Thyroid gland (tissue), 4 donors: ENCODE results near the gene HIC1. TPM values are rescaled to one million over a fixed set of nuclear protein-coding genes. Genes with fewer than 3 reads are reported as not detected.

Experiments used
- DNase-seq, 2 donors: peaks; one replicate each; pipeline ENCODE4 v3.0.0-alpha.2; 2019
- H3K27ac ChIP-seq, 3 donors: fragments of 200-600 bp; sonication (generic); 1 replicate in 2 of 3; 2 replicates in 1 of 3; pipeline ENCODE4 v1.5.1; 2016 to 2019; ENCODE audit warnings: mild to moderate bottlenecking in 1 of 3, moderate library complexity in 1 of 3
- H3K27me3 ChIP-seq: fragments of 200-600 bp; sonication (generic); one replicate; pipeline ENCODE4 v1.5.1; 2019
- H3K36me3 ChIP-seq, 2 donors: fragments of 200-600 bp; sonication (generic); one replicate each; pipeline ENCODE4 v1.5.1; 2016 to 2019
- H3K4me1 ChIP-seq, 2 donors: fragments of 200-600 bp; sonication (generic); one replicate each; pipeline ENCODE4 v1.5.1; 2017 to 2019
- H3K4me3 ChIP-seq, 3 donors: fragments of 200-600 bp; sonication (generic); replicated peaks in 1 of 3; 1 replicate in 2 of 3; 2 replicates in 1 of 3; pipeline ENCODE4 v1.5.1; 2016; ENCODE audit warnings: mild to moderate bottlenecking in 1 of 3
- H3K9me3 ChIP-seq: fragments of 200-600 bp; sonication (generic); one replicate; pipeline ENCODE4 v1.5.1; 2017
- POLR2A ChIP-seq, 2 donors: fragments of 450-650 bp; IDR thresholded peaks; one replicate each; pipeline ENCODE4 v1.6.1; 2017; ENCODE audit warnings: antibody characterized with exemption in 2 of 2, mild to moderate bottlenecking in 2 of 2, moderate library complexity in 1 of 2
- WGBS, 2 donors: methylation state at CpG; one replicate each; pipeline ENCODE4 v1.1.5; 2017; 5-methylcytosine and 5-hydroxymethylcytosine counted together
- intact Hi-C: fragments of 100-400 bp; cut with DNase I; formaldehyde crosslinking; loops from one replicate; pipeline ENCODE4 v1.15.1; 2023
- total RNA-seq, 4 donors: library from RNA; depleted of rRNA; stranded (reverse); fragments of >200 nt; gene quantifications; one replicate each; pipeline ENCODE4 v1.2.3, GENCODE V29; 2016
- TF ChIP-seq, protein P1 (sequence below), 6 experiments: fragments of 200-600 bp in 3 of 6; fragments of 450-650 bp in 3 of 6; sonication (generic) in 3 of 6; IDR thresholded peaks; one replicate each; pipeline ENCODE4 v1.5.1; 2016 to 2019; ENCODE audit warnings: antibody characterized with exemption in 6 of 6, mild to moderate bottlenecking in 2 of 6, inconsistent platforms in 1 of 6, moderate library complexity in 1 of 6

The HIC1 gene
- total RNA-seq, 4 donors from 2014 or later = 13.3 to 23.2 (median 18.3) TPM

DNA sequence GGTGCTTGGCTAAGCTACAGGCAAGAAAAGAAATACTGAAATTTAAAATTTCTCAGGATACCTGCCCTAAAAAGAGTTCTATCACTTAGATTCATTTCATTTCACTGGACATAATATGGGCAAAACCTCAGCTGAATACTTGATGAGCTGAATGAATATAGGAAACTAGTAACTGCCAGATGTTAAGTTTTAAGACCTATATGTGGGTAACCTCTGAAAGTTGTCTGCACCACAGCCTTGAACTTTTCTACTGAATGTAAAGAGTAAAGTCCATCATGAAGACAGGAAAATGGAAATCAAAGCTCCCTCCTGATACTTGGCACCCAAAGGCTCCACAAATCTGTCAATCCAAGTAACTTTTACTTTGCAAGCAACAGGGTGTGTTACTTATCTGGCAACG, 50.8 kb downstream of the HIC1 start:
- WGBS, 2 donors = 76 to 84% methylated on average over 1 of the region's 1 CpG
- H3K36me3 ChIP-seq = no peaks in the 10 kb centered on the region
- H3K9me3 ChIP-seq = no peaks in the 10 kb centered on the region
- no peak overlapping the region for H3K4me3 ChIP-seq
- no peak for TF ChIP-seq POLR2A (IDR thresholded peaks at IDR 0.05)
- TF ChIP-seq, protein P1, sequence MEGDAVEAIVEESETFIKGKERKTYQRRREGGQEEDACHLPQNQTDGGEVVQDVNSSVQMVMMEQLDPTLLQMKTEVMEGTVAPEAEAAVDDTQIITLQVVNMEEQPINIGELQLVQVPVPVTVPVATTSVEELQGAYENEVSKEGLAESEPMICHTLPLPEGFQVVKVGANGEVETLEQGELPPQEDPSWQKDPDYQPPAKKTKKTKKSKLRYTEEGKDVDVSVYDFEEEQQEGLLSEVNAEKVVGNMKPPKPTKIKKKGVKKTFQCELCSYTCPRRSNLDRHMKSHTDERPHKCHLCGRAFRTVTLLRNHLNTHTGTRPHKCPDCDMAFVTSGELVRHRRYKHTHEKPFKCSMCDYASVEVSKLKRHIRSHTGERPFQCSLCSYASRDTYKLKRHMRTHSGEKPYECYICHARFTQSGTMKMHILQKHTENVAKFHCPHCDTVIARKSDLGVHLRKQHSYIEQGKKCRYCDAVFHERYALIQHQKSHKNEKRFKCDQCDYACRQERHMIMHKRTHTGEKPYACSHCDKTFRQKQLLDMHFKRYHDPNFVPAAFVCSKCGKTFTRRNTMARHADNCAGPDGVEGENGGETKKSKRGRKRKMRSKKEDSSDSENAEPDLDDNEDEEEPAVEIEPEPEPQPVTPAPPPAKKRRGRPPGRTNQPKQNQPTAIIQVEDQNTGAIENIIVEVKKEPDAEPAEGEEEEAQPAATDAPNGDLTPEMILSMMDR (IDR thresholded peaks at IDR 0.05) = no peak
- H3K27me3 ChIP-seq = no peaks in the 10 kb centered on the region
- H3K27ac ChIP-seq = peak overlapping the region; percentile 59 to 84 (median 75)
- H3K4me1 ChIP-seq = peaks cover 59 to 75% of the 10 kb centered on the region in 2 donors
- intact Hi-C loops = no loop called here
- no peak for DNase-seq

DNA sequence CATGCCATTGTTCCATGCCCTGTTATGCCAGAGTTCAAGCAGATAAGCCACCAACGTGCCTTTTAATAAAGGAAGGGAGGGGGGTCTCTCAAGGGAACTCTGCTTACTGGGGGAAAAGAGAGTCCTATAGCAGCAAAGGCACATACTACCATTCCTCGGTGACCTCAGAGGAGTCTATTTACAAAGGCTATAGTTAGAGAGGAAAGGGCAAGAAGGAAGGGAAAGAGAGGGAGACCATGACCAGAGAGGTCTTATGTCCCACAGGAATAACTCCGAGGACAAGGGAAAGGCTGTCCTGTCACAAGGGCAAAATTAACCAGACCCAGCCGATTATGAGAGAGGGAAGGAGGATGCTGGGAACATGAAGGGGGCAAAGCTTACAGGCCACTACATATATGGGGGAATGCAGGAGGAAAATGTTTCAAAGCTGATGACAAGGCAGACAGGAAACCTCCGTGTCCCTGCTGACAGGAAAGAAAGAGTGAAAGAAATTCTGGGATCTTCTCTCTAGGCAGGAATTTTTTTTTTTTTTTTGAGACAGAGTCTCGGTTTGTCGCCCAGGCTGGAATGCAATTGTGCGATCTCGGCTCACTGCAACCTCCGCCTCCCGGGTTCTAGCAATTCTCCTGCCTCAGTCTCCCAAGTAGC, 51.5 kb downstream of the HIC1 start:
- peak overlapping the region; percentile 59 to 84 (median 75) for H3K27ac ChIP-seq
- H3K27me3 ChIP-seq = no peaks in the 10 kb centered on the region
- no peaks in the 10 kb centered on the region for H3K36me3 ChIP-seq
- peak in 1 of 2 donors; percentile 27 for DNase-seq
- WGBS, 2 donors = 48% methylated on average over 11 of the region's 11 CpGs
- peaks cover 58 to 74% of the 10 kb centered on the region in 2 donors for H3K4me1 ChIP-seq
- no peak overlapping the region for H3K4me3 ChIP-seq
- TF ChIP-seq POLR2A (IDR thresholded peaks at IDR 0.05) = no peak
- TF ChIP-seq, protein P1 (IDR thresholded peaks at IDR 0.05) = no peak
- intact Hi-C loops = no loop called here
- no peaks in the 10 kb centered on the region for H3K9me3 ChIP-seq

DNA sequence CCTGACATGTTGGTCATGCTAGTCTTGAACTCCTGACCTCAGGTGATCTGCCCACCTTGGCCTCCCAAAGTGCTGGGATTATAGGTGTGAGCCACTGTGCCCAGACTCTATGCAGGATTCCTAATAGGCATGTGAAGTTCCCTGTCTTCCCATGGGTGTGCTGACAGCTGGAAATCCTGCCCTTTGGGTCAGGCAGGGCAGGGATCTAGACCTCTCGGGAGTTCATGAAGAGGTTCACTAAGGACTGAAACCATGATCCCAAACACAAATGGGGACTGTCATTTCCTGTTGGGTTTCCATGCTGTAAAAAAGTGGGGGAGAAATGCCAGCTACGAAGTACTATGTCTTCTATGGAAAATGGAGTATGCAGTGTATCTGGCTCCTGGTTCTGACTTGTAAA, 52.1 kb downstream of the HIC1 start:
- Histone ChIP-seq H3K27me3 (no peaks in the 10 kb centered on the region), H3K27ac (peak overlapping the region; percentile 40 to 84 (median 75)), H3K4me1 (peaks cover 58 to 73% of the 10 kb centered on the region in 2 donors), H3K4me3 (no peak overlapping the region), H3K36me3 (no peaks in the 10 kb centered on the region), H3K9me3 (no peaks in the 10 kb centered on the region)
- no peak for TF ChIP-seq POLR2A (IDR thresholded peaks at IDR 0.05)
- TF ChIP-seq, protein P1 (IDR thresholded peaks at IDR 0.05) = no peak
- WGBS, 2 donors = 85 to 87% methylated on average over 2 of the region's 2 CpGs
- intact Hi-C loops = no loop called here
- DNase-seq = no peak

DNA sequence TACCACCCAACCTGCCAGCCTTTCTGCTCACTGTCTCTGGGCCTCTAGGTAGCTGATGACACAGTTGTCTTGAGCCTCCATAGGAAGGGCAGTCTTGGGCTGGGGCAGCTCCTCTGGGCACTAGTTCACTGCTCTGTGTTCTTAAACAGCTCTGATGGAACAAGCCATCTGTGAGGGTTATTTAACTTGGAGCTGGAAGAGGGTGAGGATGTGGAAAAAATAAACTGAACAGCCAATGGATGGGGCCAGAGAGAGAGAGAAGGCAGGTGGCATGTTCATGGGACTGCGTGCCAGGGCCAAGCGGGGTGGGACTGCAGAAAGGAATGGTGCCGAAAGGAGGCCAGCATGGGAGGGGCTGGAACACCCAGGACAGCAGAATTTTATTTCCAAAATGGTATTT, 52.6 kb downstream of the HIC1 start:
- peak in 1 of 2 donors; percentile 54 for TF ChIP-seq POLR2A (IDR thresholded peaks at IDR 0.05)
- TF ChIP-seq, protein P1 (IDR thresholded peaks at IDR 0.05) = no peak
- peak; percentile 78 to 83 for DNase-seq
- intact Hi-C loops = no loop called here
- no peaks in the 10 kb centered on the region for H3K36me3 ChIP-seq
- peaks cover 58 to 69% of the 10 kb centered on the region in 2 donors for H3K4me1 ChIP-seq
- WGBS, 2 donors = 22 to 26% methylated on average over 3 of the region's 3 CpGs
- no peaks in the 10 kb centered on the region for H3K27me3 ChIP-seq
- H3K27ac ChIP-seq = peak overlapping the region; percentile 63 to 84 (median 75)
- H3K4me3 ChIP-seq = no peak overlapping the region
- no peaks in the 10 kb centered on the region for H3K9me3 ChIP-seq

DNA sequence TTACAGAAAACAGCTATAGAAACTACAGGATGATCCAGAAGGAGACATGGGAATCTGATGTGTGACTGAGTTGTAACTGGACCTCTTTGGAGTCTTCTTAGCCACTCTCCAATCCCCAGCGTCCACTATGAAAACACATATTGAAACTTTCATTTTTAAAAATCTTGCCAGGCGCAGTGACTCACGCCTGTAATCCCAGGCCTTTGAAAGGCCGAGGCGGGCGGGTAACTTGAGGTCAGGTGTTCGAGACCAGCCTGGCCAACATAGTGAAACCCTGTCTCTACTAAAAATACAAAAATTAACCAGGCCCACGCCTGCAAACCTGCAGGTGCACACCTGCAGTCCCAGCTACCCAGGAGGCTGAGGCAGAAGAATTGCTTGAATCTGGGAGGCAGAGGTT, 53.3 kb downstream of the HIC1 start:
- WGBS, 2 donors = 78 to 85% methylated on average over 8 of the region's 8 CpGs
- intact Hi-C loops = no loop called here
- peak overlapping the region; percentile 63 to 84 (median 75) for H3K27ac ChIP-seq

More for the DNA sequence above, 53.3 kb downstream of the HIC1 start:
- DNase-seq = peak in 1 of 2 donors; percentile 24
- no peaks in the 10 kb centered on the region for H3K36me3 ChIP-seq
- H3K27me3 ChIP-seq = no peaks in the 10 kb centered on the region
- TF ChIP-seq, protein P1 (IDR thresholded peaks at IDR 0.05) = no peak
- TF ChIP-seq POLR2A (IDR thresholded peaks at IDR 0.05) = no peak
- no peak overlapping the region for H3K4me3 ChIP-seq
- no peaks in the 10 kb centered on the region for H3K9me3 ChIP-seq
- peaks cover 53 to 63% of the 10 kb centered on the region in 2 donors for H3K4me1 ChIP-seq
